Natural killer cell (primary cell): ENCODE data around the gene TMC8. TPM values are rescaled to one million over a fixed set of nuclear protein-coding genes. Genes with fewer than 3 reads are reported as not detected.

Source experiments
- ATAC-seq, 3 donors: fragments of 150-1000 bp in 2 of 3; fragments of 200-7000 bp in 1 of 3; cut with Tn5 transposase; 1 replicate in 1 of 3; 2 replicates in 2 of 3; pipeline ENCODE4 v1.10.0; 2021; ENCODE audit warnings: mild to moderate bottlenecking in 2 of 3, moderate library complexity in 2 of 3
- DNase-seq, 2 donors: peaks; one replicate each; pipeline versions ENCODE4 v3.0.0 to v3.0.0-alpha.2; 2013 to 2021; ENCODE audit warnings: mixed read lengths in 1 of 2
- H3K27ac ChIP-seq: one replicate; pipeline ENCODE4 v1.5.1; 2013; ENCODE audit warnings: mild to moderate bottlenecking, low read length
- H3K27me3 ChIP-seq: one replicate; pipeline ENCODE4 v1.6.1; 2013; ENCODE audit warnings: low read length; ENCODE audit not compliant: control insufficient read depth, insufficient read depth
- H3K36me3 ChIP-seq: one replicate; pipeline ENCODE4 v1.6.1; 2013; ENCODE audit warnings: low read length; ENCODE audit not compliant: control insufficient read depth, insufficient read depth
- H3K4me1 ChIP-seq: one replicate; pipeline ENCODE4 v1.6.1; 2013; ENCODE audit warnings: low read length; ENCODE audit not compliant: control insufficient read depth, insufficient read depth
- H3K4me3 ChIP-seq: one replicate; pipeline ENCODE4 v1.5.1; 2013; ENCODE audit warnings: low read length
- H3K9me3 ChIP-seq: one replicate; pipeline ENCODE4 v1.6.1; 2013; ENCODE audit warnings: low read length; ENCODE audit not compliant: control insufficient read depth, insufficient read depth
- H3K27ac Mint-ChIP-seq, 2 donors: one replicate each; pipeline ENCODE4 v1.8.0; 2022; ENCODE audit warnings: mild to moderate bottlenecking in 2 of 2, mixed read lengths in 2 of 2, moderate library complexity in 1 of 2
- H3K27me3 Mint-ChIP-seq, 2 donors: one replicate each; pipeline ENCODE4 v1.8.0; 2022; ENCODE audit warnings: low read depth in 2 of 2, mixed read lengths in 2 of 2
- H3K36me3 Mint-ChIP-seq: one replicate; pipeline ENCODE4 v1.8.0; 2022; ENCODE audit warnings: mixed read lengths
- H3K4me1 Mint-ChIP-seq, 2 donors: one replicate each; pipeline ENCODE4 v1.8.0; 2022; ENCODE audit warnings: mixed read lengths in 2 of 2
- H3K4me3 Mint-ChIP-seq: one replicate; pipeline ENCODE4 v1.8.0; 2022; ENCODE audit warnings: mild to moderate bottlenecking, moderate library complexity, mixed read lengths
- H3K9me3 Mint-ChIP-seq, 2 donors: one replicate each; pipeline ENCODE4 v1.8.0; 2022; ENCODE audit warnings: mixed read lengths in 2 of 2
- CTCF ChIP-seq: fragments of 200-600 bp; IDR thresholded peaks from one replicate; pipeline ENCODE4 v1.8.0; 2022; ENCODE audit warnings: antibody characterized with exemption
- WGBS: methylation state at CpG from one replicate; pipeline ENCODE4 v1.1.7; 2013; ENCODE audit warnings: missing lambda C conversion rate; ENCODE audit not compliant: insufficient coverage; 5-methylcytosine and 5-hydroxymethylcytosine counted together
- intact Hi-C: fragments of 100-400 bp; cut with micrococcal nuclease; formaldehyde crosslinking; loops from one replicate; pipeline ENCODE4 v1.14.2; 2022
- total RNA-seq, 4 donors: library from RNA; stranded (reverse); fragments of 120-200 nt in 1 of 4; gene quantifications; one replicate each; pipeline versions ENCODE4 v1.2.3 to v1.2.4, GENCODE V29; 2013 to 2022

TMC8 gene
- total RNA-seq, 3 donors from 2014 or later (not counting 1 experiment from before 2014, with no cell fraction given): 401 to 551 (median 435) TPM

- Histone ChIP-seq H3K4me3 (no peak overlapping the region), H3K4me1 (peaks cover 35% of the 10 kb centered on the region), H3K36me3 (peaks cover 85% of the 10 kb centered on the region), H3K27me3 (no peaks in the 10 kb centered on the region), H3K9me3 (no peaks in the 10 kb centered on the region), H3K27ac (no peak overlapping the region)
- DNase-seq (no peak), ATAC-seq (no peak)
- H3K9me3 Mint-ChIP-seq: no peaks in the 10 kb centered on the region
- peak overlapping the region; percentile 58 to 67 for H3K27ac Mint-ChIP-seq
- intact Hi-C loops: no loop called here
- H3K4me3 Mint-ChIP-seq: no peak overlapping the region
- H3K36me3 Mint-ChIP-seq: peaks cover 6% of the 10 kb centered on the region
- peaks cover 35 to 44% of the 10 kb centered on the region in 2 donors for H3K4me1 Mint-ChIP-seq
- TF ChIP-seq CTCF: no peak
- WGBS: 90% methylated on average over 19 of the region's 19 CpGs
- H3K27me3 Mint-ChIP-seq: no peaks in the 10 kb centered on the region
Measured at GRCh38 chr17:78111016-78111726, 19.4 kb upstream of the TMC8 start.

- no peaks in the 10 kb centered on the region for H3K9me3 ChIP-seq
- H3K4me3 Mint-ChIP-seq: no peak overlapping the region
- H3K36me3 ChIP-seq: peaks cover 90% of the 10 kb centered on the region
- ATAC-seq (no peak), DNase-seq (no peak)
- 93% methylated on average over 28 of the region's 28 CpGs for WGBS
- peaks cover 35% of the 10 kb centered on the region for H3K4me1 ChIP-seq
- H3K9me3 Mint-ChIP-seq: no peaks in the 10 kb centered on the region
- no peak for TF ChIP-seq CTCF
- intact Hi-C loops: loop anchor here (1.0 kb wide), 2 partner anchors 22 to 64 kb away; no protein-coding TSS in a partner anchor
- H3K27me3 Mint-ChIP-seq: no peaks in the 10 kb centered on the region
- H3K27ac ChIP-seq: no peak overlapping the region
- no peak overlapping the region for H3K4me3 ChIP-seq
- peaks cover 6% of the 10 kb centered on the region for H3K36me3 Mint-ChIP-seq
- peaks cover 35 to 47% of the 10 kb centered on the region in 2 donors for H3K4me1 Mint-ChIP-seq
- H3K27me3 ChIP-seq: no peaks in the 10 kb centered on the region
- H3K27ac Mint-ChIP-seq: peak overlapping the region; percentile 79 to 91
Measured at GRCh38 chr17:78111727-78112517, 18.6 kb upstream of the TMC8 start.

GRCh38 chr17:78112518-78113471 is 17.8 kb upstream of the TMC8 start:
- peak; percentile 83 to 85 for DNase-seq
- Mint-ChIP-seq H3K36me3 (peaks cover 6% of the 10 kb centered on the region), H3K27me3 (no peaks in the 10 kb centered on the region), H3K27ac (peak overlapping the region; percentile 79 to 91), H3K4me3 (peak overlapping the region; percentile 72), H3K4me1 (peaks cover 36 to 50% of the 10 kb centered on the region in 2 donors), H3K9me3 (no peaks in the 10 kb centered on the region)
- no peak overlapping the region for H3K4me3 ChIP-seq
- WGBS: 66% methylated on average over 33 of the region's 33 CpGs
- H3K9me3 ChIP-seq: no peaks in the 10 kb centered on the region
- peaks cover 41% of the 10 kb centered on the region for H3K4me1 ChIP-seq
- intact Hi-C loops: loop anchor here (1.0 kb wide), 3 partner anchors 22 to 139 kb away; no protein-coding TSS in a partner anchor
- H3K36me3 ChIP-seq: peaks cover 93% of the 10 kb centered on the region
- peak overlapping the region; percentile 73 for H3K27ac ChIP-seq
- ATAC-seq: peak; percentile 66 to 82 (median 71)
- H3K27me3 ChIP-seq: no peaks in the 10 kb centered on the region
- TF ChIP-seq CTCF: peak; percentile 98
